ENCODE measurements around the gene SHISAL1.

The SHISAL1 gene

GRCh38 chr22:44318751-44319150 is 6.0 kb upstream of the SHISAL1 start:
- Histone ChIP-seq H3K27me3 (replicated peaks; ENCODE audit: insufficient read depth, low read length) (peaks cover 97% of the 10 kb centered on the region), H3K9me3 (replicated peaks; ENCODE audit: insufficient read depth, low read length) (no peaks in the 10 kb centered on the region), H3K9me2 (replicated peaks; ENCODE audit: insufficient read depth, low read length) (no peaks in the 10 kb centered on the region), H4K20me1 (ENCODE audit: insufficient read depth, low read length) (no peaks in the 10 kb centered on the region), H3K9ac (ENCODE audit: low read length) (no peak overlapping the region), H3K4me2 (ENCODE audit: low read depth, low read length) (no peak overlapping the region), H3K36me3 (replicated peaks; ENCODE audit: insufficient read depth, low read length) (no peaks in the 10 kb centered on the region), H3F3A (ENCODE audit: insufficient read depth, low read length) (no peaks in the 10 kb centered on the region), H3K27ac (ENCODE audit: low read length) (no peak overlapping the region), H3K4me3 (ENCODE audit: low read length) (no peak overlapping the region), H3K79me2 (ENCODE audit: low read length) (no peaks in the 10 kb centered on the region), H3K4me1 (ENCODE audit: low read length) (no peaks in the 10 kb centered on the region), H2AFZ (ENCODE audit: low read length) (no peak overlapping the region)
- DNase-seq, result no peak
- TF ChIP-seq EZH2 (optimal IDR thresholded peaks at IDR 0.05; ENCODE audit: low read depth, low read length) (no peak), EZH2phosphoT487 (IDR thresholded peaks at IDR 0.05; ENCODE audit: low read length) (no peak)
- TF ChIP-seq, protein P1, sequence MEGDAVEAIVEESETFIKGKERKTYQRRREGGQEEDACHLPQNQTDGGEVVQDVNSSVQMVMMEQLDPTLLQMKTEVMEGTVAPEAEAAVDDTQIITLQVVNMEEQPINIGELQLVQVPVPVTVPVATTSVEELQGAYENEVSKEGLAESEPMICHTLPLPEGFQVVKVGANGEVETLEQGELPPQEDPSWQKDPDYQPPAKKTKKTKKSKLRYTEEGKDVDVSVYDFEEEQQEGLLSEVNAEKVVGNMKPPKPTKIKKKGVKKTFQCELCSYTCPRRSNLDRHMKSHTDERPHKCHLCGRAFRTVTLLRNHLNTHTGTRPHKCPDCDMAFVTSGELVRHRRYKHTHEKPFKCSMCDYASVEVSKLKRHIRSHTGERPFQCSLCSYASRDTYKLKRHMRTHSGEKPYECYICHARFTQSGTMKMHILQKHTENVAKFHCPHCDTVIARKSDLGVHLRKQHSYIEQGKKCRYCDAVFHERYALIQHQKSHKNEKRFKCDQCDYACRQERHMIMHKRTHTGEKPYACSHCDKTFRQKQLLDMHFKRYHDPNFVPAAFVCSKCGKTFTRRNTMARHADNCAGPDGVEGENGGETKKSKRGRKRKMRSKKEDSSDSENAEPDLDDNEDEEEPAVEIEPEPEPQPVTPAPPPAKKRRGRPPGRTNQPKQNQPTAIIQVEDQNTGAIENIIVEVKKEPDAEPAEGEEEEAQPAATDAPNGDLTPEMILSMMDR (IDR thresholded peaks at IDR 0.05; ENCODE audit: low read length), result no peak

DNA sequence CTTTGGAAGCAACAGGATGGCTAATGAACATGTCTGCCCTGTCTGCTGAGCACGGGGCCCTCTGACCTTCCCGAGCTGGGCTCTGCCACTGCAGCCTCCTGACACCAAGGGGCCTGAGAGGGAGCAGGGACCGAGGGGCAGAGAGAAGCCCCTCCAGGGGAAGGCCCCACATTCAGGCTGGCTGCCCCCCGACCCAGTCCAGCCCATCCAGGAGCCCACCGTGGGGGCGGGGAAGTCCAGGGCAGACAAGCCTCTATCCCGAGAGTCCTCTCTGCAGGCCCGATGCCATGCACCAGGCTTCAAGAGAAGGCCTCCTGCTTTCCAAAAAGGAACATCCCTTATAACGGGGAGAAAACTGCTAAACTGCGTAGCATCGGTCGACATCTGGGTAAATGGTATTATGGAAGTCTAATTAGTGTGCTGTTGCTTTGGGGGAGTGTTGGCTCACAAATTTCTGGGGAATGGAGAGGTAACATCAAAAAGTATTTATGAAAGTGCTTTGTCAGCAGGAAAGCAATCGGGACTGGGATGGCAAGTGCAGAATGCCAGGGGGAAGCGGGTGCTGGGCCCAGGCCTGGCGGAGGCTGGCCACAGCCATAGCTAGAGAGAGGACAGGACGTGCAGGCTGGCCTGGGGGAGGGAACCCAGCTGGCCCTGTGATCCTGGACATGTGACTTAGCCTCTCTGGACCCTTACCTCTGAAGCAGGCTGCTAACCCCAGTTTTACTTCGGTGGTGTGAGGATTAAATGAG is 5.3 kb upstream of the SHISAL1 start:
- no peak overlapping the region for H2AFZ ChIP-seq (ENCODE audit: low read length)
- H3K9ac ChIP-seq (ENCODE audit: low read length), result no peak overlapping the region
- no peak overlapping the region for H3K4me3 ChIP-seq (ENCODE audit: low read length)
- no peaks in the 10 kb centered on the region for H3K9me3 ChIP-seq (replicated peaks; ENCODE audit: insufficient read depth, low read length)
- no peaks in the 10 kb centered on the region for H3K4me1 ChIP-seq (ENCODE audit: low read length)
- H3K9me2 ChIP-seq (replicated peaks; ENCODE audit: insufficient read depth, low read length), result no peaks in the 10 kb centered on the region
- TF ChIP-seq EZH2phosphoT487 (IDR thresholded peaks at IDR 0.05; ENCODE audit: low read length), result no peak
- TF ChIP-seq, protein P1 (IDR thresholded peaks at IDR 0.05; ENCODE audit: low read length), result no peak
- TF ChIP-seq EZH2 (optimal IDR thresholded peaks at IDR 0.05; ENCODE audit: low read depth, low read length), result no peak
- H4K20me1 ChIP-seq (ENCODE audit: insufficient read depth, low read length), result no peaks in the 10 kb centered on the region
- H3K27me3 ChIP-seq (replicated peaks; ENCODE audit: insufficient read depth, low read length), result peaks cover 99% of the 10 kb centered on the region
- no peaks in the 10 kb centered on the region for H3K36me3 ChIP-seq (replicated peaks; ENCODE audit: insufficient read depth, low read length)
- H3K4me2 ChIP-seq (ENCODE audit: low read depth, low read length), result no peak overlapping the region
- no peak overlapping the region for H3K27ac ChIP-seq (ENCODE audit: low read length)
- no peaks in the 10 kb centered on the region for H3F3A ChIP-seq (ENCODE audit: insufficient read depth, low read length)
- H3K79me2 ChIP-seq (ENCODE audit: low read length), result no peaks in the 10 kb centered on the region
- DNase-seq, result no peak

DNA sequence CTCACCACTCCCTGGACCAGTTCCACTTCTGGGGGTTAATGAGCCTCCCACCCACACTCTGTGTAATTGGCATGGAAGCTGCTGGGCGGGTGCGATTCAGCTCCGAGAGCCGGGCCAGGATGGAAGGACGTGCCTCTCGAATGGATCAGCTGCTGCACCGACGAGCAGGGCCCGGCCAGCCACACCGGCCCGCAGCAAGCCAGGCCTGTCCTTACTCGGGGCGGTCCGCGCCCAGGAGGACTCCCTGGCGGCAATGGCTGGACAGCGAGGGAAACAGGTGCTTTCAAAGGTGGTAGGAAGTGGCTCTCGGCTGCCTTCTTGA is 4.3 kb upstream of the SHISAL1 start:
- Histone ChIP-seq H3K9me2 (replicated peaks; ENCODE audit: insufficient read depth, low read length) (no peaks in the 10 kb centered on the region), H3K9me3 (replicated peaks; ENCODE audit: insufficient read depth, low read length) (no peaks in the 10 kb centered on the region), H3K4me1 (ENCODE audit: low read length) (no peaks in the 10 kb centered on the region), H3K27ac (ENCODE audit: low read length) (no peak overlapping the region), H3K4me2 (ENCODE audit: low read depth, low read length) (no peak overlapping the region), H3K9ac (ENCODE audit: low read length) (no peak overlapping the region), H2AFZ (ENCODE audit: low read length) (no peak overlapping the region), H3K4me3 (ENCODE audit: low read length) (no peak overlapping the region), H3K36me3 (replicated peaks; ENCODE audit: insufficient read depth, low read length) (no peaks in the 10 kb centered on the region), H3K27me3 (replicated peaks; ENCODE audit: insufficient read depth, low read length) (peaks cover 99% of the 10 kb centered on the region), H4K20me1 (ENCODE audit: insufficient read depth, low read length) (no peaks in the 10 kb centered on the region), H3F3A (ENCODE audit: insufficient read depth, low read length) (no peaks in the 10 kb centered on the region), H3K79me2 (ENCODE audit: low read length) (no peaks in the 10 kb centered on the region)
- TF ChIP-seq, protein P1 (IDR thresholded peaks at IDR 0.05; ENCODE audit: low read length), result no peak
- TF ChIP-seq EZH2 (optimal IDR thresholded peaks at IDR 0.05; ENCODE audit: low read depth, low read length) (no peak), EZH2phosphoT487 (IDR thresholded peaks at IDR 0.05; ENCODE audit: low read length) (no peak)
- no peak for DNase-seq
